Immature natural killer cell (primary cell): ENCODE measurements around the gene FGGY. TPM values are rescaled to one million over a fixed set of nuclear protein-coding genes. Genes with fewer than 3 reads are reported as not detected.

Experiments
- DNase-seq, 3 donors: peaks; one replicate each; pipeline ENCODE4 v3.0.0; 2022; ENCODE audit warnings: mixed read lengths in 1 of 3
- H3K27ac Mint-ChIP-seq, 6 donors: one replicate each; pipeline ENCODE4 v1.8.0; 2020; ENCODE audit warnings: mixed read lengths in 6 of 6, mild to moderate bottlenecking in 5 of 6, inconsistent platforms in 4 of 6, moderate library complexity in 3 of 6
- H3K27me3 Mint-ChIP-seq, 3 donors: one replicate each; pipeline ENCODE4 v1.8.0; 2020 to 2021; ENCODE audit warnings: low read depth in 3 of 3, mild to moderate bottlenecking in 3 of 3, mixed read lengths in 3 of 3, moderate library complexity in 3 of 3, inconsistent platforms in 1 of 3
- H3K36me3 Mint-ChIP-seq, 3 donors: one replicate each; pipeline ENCODE4 v1.8.0; 2020; ENCODE audit warnings: mixed read lengths in 3 of 3, inconsistent platforms in 2 of 3, mild to moderate bottlenecking in 2 of 3
- H3K4me1 Mint-ChIP-seq, 2 donors: one replicate each; pipeline ENCODE4 v1.8.0; 2020; ENCODE audit warnings: inconsistent platforms in 2 of 2, mild to moderate bottlenecking in 2 of 2, mixed read lengths in 2 of 2, moderate library complexity in 1 of 2
- H3K4me3 Mint-ChIP-seq, 5 donors: one replicate each; pipeline ENCODE4 v1.8.0; 2020; ENCODE audit warnings: mild to moderate bottlenecking in 5 of 5, mixed read lengths in 5 of 5, inconsistent platforms in 3 of 5, moderate library complexity in 3 of 5
- H3K9me3 Mint-ChIP-seq, 6 donors: one replicate each; pipeline ENCODE4 v1.8.0; 2020; ENCODE audit warnings: mild to moderate bottlenecking in 6 of 6, mixed read lengths in 6 of 6, inconsistent platforms in 4 of 6, moderate library complexity in 3 of 6
- polyA plus RNA-seq, 3 donors: library from polyadenylated mRNA; unstranded; fragments of 300-500 nt; fragmentation: Illumina TruSeq; gene quantifications; one replicate each; pipeline ENCODE4 v1.2.3, GENCODE V29; 2021

The FGGY gene
- polyA plus RNA-seq, 3 donors from 2014 or later, result 4.0 to 8.4 (median 5.1) TPM

DNA sequence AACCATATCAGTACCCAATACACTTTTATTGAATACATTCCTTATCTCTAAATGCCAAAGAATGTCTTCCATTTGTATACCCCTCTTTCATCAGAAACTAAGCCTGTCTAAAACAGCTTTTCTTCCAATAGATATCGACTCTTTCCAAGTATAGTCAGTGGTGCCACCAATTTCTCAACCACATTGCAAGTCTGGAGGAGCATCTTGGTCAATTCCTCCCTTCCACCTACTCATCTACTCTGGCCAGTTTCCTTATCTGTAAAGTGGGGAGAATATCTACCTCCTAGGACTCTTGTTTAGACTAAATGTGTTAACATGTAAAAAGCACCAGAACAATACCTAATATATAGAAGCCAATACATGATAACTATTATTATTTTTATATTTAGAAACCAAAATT is 28.5 kb upstream of the FGGY start:
- Mint-ChIP-seq H3K4me3 (no peak overlapping the region), H3K27ac (no peak overlapping the region), H3K36me3 (no peaks in the 10 kb centered on the region), H3K4me1 (peaks cover 5 to 17% of the 10 kb centered on the region in 2 donors), H3K27me3 (peaks cover 2 to 4% (median 2%) of the 10 kb centered on the region in 3 donors), H3K9me3 (no peaks in the 10 kb centered on the region)
- no peak for DNase-seq

DNA sequence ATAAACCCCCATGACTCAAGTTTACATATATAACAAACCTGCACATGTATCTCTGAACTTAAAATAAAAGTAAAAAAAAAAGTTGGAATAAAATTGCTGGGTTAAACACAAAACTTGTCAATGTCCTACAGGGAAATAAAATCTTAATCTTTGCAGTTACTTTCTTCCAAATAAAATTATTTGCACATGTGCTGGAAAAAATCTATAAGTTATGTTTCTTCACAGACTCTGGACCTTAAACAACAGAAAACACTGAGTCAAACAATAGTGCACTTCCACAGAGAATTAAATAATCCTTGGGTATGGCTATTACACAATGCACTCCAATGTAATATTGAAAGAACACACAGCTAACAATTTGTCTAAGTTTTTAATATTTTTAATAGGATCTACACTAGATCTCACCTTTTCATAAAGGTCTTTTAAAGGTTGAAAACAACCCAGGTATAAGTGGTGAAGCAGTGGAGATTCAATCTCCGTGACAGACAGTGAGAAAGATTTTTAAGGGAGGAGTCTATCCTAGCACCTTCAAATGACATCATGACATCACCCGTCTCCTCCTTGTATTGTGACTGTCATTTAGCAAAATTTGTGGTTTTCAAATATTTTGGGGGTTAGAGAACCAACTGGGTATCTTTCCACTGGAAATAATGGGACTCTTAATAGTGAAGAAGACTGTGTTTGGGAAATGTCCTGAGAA is 25.2 kb upstream of the FGGY start:
- H3K4me1 Mint-ChIP-seq, result peaks cover 5 to 17% of the 10 kb centered on the region in 2 donors
- H3K27me3 Mint-ChIP-seq, result peaks cover 2 to 12% (median 4%) of the 10 kb centered on the region in 3 donors
- DNase-seq, result no peak
- H3K36me3 Mint-ChIP-seq, result no peaks in the 10 kb centered on the region
- no peaks in the 10 kb centered on the region for H3K9me3 Mint-ChIP-seq
- no peak overlapping the region for H3K27ac Mint-ChIP-seq
- no peak overlapping the region for H3K4me3 Mint-ChIP-seq

DNA sequence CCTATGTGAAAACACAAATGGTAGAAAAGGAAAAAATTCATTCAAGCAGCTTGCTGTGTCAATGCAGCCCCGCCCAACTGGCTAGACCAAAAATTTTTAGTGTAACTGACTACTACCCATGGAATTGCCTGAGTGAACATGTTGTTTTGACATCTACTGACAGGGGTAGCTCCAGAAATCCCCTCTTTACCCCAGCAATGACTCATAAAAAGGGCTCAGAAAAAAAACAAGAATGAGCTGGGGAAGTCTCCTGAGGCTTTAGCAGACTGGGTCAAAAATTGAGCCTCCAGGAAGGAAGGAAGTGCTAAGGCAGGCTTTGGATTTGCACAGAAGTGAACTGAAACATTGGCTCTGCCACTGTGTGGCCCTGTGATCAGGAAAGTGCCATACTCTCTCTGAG is 24.4 kb upstream of the FGGY start:
- Mint-ChIP-seq H3K27ac (no peak overlapping the region), H3K4me3 (no peak overlapping the region), H3K4me1 (peaks cover 5 to 17% of the 10 kb centered on the region in 2 donors), H3K27me3 (peaks cover 2 to 14% (median 4%) of the 10 kb centered on the region in 3 donors), H3K36me3 (no peaks in the 10 kb centered on the region), H3K9me3 (no peaks in the 10 kb centered on the region)
- no peak for DNase-seq

DNA sequence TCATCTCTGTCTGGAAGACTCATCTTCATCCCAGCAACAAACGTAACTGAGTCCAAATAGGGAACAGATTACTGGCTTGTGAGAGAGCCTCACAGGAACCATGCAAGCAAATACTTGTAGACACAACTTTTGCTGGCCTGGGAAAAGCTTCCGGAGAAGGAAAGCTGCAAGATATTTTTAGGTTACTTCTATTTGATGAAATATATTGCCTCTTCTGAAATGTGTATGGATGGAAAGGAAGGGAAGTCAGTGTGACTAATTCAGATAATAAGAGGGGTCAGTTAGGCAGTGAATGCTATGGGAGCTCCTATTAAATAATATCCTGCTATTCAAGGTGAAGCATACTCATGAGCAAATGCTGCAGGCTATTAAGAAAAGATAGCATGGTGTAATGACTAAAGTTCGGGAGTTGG is 20.4 kb upstream of the FGGY start:
- DNase-seq, result no peak
- H3K27me3 Mint-ChIP-seq, result peaks cover 0 to 18% (median 8%) of the 10 kb centered on the region in 3 donors
- H3K4me3 Mint-ChIP-seq, result no peak overlapping the region
- H3K4me1 Mint-ChIP-seq, result no peaks in the 10 kb centered on the region
- no peak overlapping the region for H3K27ac Mint-ChIP-seq
- no peaks in the 10 kb centered on the region for H3K36me3 Mint-ChIP-seq
- no peaks in the 10 kb centered on the region for H3K9me3 Mint-ChIP-seq

DNA sequence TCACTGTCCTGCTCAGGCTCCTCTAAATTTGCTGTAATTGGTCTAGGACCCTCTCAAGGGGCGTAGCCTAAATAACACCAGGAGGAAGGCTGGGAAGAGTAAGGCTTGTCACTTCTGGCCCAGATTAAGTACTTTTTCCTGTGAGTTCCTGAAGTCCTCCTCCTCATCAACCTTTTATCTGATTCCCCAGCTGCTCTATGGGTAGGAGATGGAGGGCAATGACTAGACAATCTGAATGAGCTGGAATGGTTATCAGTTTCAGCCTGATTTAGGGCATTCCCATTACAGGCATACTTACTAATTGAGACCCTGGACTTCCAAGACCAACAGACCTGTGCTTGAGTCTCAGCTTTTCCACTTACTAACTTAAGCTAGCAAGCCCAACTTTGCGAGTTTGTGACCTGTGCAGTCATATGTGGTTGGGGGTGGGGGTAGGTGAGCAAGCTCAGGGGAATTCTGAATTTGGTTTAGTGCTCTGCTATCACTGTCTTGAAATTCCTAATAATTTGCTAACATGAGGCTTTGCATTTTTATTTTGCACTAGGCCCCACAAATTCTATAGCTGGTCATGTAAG is 18.0 kb upstream of the FGGY start:
- no peak overlapping the region for H3K27ac Mint-ChIP-seq
- no peaks in the 10 kb centered on the region for H3K4me1 Mint-ChIP-seq

DNA sequence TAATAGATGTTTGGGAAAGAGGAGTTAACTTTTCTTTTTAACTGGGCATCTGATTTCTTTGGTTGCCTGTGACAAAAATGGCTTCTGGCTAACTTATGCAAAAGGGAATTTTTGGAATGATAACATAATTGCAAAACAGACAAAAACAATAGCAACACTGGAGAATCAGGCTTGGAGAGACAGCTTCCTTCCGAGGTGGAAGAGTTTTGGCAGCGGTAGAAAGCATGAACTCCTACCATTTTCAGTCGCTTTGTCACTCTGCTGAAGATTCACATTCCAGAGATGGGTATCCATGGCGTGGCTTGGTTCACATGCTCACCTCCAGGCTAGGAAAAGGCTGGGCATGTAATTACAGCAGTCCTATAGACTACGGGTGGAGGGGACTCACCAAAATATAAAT is 17.2 kb upstream of the FGGY start:
- H3K27ac Mint-ChIP-seq, result no peak overlapping the region
- peaks cover 0 to 20% (median 6%) of the 10 kb centered on the region in 3 donors for H3K27me3 Mint-ChIP-seq
- no peak overlapping the region for H3K4me3 Mint-ChIP-seq
- no peaks in the 10 kb centered on the region for H3K36me3 Mint-ChIP-seq
- no peaks in the 10 kb centered on the region for H3K4me1 Mint-ChIP-seq
- H3K9me3 Mint-ChIP-seq, result peaks cover 0 to 2% (median under 1%) of the 10 kb centered on the region in 6 donors
- no peak for DNase-seq

More for the DNA sequence above, 18.0 kb upstream of the FGGY start:
- no peak for DNase-seq
- Mint-ChIP-seq H3K27me3 (peaks cover 0 to 20% (median 6%) of the 10 kb centered on the region in 3 donors), H3K4me3 (no peak overlapping the region), H3K36me3 (no peaks in the 10 kb centered on the region), H3K9me3 (peaks cover 0 to 2% (median 0%) of the 10 kb centered on the region in 6 donors)

DNA sequence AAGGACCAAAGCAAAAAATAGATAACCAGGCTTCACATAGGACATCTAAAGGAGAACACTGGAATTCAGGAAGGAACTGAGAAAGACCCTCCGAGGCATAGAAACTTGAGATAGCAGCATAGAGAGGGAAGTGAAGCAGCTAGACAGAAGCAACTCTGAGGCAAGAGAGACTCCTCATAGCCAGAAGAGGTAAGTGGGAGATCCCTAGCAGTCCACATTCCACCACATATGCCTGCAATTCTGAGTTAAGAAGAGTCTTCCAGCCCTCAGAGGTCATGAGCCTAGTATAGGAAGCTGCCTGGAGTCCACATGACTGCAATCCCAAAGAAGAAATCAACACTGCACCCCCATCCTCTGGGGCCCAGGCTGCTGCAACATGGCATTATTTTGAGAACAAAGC is 13.9 kb upstream of the FGGY start:
- peaks cover 0 to 3% (median under 1%) of the 10 kb centered on the region in 6 donors for H3K9me3 Mint-ChIP-seq
- H3K4me3 Mint-ChIP-seq, result no peak overlapping the region
- no peaks in the 10 kb centered on the region for H3K36me3 Mint-ChIP-seq
- DNase-seq, result no peak
- no peaks in the 10 kb centered on the region for H3K4me1 Mint-ChIP-seq
- no peak overlapping the region for H3K27ac Mint-ChIP-seq
- peaks cover 1 to 7% (median 6%) of the 10 kb centered on the region in 3 donors for H3K27me3 Mint-ChIP-seq

DNA sequence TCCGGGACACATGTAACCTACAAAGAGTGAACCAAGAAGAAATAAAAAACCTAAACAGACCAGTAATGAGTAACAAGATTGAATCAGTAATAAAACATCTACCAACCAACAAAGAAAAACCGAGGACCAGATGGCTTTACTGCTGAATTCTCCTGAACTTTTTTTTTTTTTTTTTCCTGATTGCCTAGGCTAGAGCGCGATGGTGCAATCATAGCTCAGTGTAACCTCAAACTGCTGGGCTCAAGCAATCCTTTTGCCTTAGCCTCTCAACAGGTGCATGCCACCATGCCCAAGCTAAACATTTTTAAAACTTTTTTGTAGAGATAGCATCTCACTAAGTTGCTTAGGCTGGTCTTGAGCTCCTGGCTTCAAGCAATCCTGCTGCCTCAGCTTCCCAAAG is 11.2 kb upstream of the FGGY start:
- peaks cover 0 to 2% (median 1%) of the 10 kb centered on the region in 3 donors for H3K27me3 Mint-ChIP-seq
- no peaks in the 10 kb centered on the region for H3K36me3 Mint-ChIP-seq
- no peak overlapping the region for H3K4me3 Mint-ChIP-seq
- peaks cover 10 to 13% of the 10 kb centered on the region in 2 donors for H3K4me1 Mint-ChIP-seq
- peaks cover 0 to 3% (median under 1%) of the 10 kb centered on the region in 6 donors for H3K9me3 Mint-ChIP-seq
- H3K27ac Mint-ChIP-seq, result no peak overlapping the region
- no peak for DNase-seq

DNA sequence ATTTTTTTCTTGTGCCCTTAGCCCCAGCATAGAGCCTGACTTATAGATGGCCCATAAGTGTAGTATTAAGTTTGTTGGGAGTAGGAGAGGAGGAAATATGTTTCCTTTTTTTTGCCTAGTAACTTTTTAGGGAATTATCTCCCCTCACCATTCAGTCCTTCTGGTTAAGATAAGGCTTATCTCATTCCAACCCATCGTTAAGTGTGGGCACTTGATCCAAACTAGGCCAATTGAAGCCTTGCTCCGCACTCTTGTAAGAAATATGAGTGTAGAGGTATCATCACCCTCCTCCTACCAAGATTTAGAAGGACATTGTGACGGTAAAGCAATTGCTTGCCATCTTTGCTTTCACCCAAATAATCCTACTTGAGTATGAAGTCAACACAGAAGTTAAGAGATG is 8.8 kb upstream of the FGGY start:
- peaks cover 0 to 1% (median 0%) of the 10 kb centered on the region in 3 donors for H3K27me3 Mint-ChIP-seq
- no peak overlapping the region for H3K27ac Mint-ChIP-seq
- no peak for DNase-seq
- no peak overlapping the region for H3K4me3 Mint-ChIP-seq
- peaks cover 33 to 36% of the 10 kb centered on the region in 2 donors for H3K4me1 Mint-ChIP-seq
- H3K9me3 Mint-ChIP-seq, result peaks cover 0 to 3% (median 0%) of the 10 kb centered on the region in 6 donors
- H3K36me3 Mint-ChIP-seq, result no peaks in the 10 kb centered on the region

DNA sequence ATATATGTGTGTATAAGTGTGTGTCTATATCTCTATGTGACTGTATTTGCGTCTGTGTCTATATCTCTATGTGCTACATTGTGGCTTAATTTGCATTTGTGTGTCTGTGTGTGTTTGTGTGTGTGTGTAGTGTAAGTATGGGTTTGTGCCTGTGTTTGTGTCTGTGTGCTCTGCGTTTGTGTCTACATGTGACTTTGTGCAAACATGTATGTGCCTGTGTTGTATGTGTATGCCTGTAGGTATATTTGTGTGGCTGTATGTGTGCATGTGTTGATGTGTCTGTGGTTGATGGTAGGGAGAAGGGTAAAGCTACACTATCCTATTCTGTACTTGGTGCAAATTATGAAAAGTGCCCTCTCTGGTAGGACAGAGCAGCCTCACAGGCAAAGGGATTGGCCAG is 7.3 kb upstream of the FGGY start:
- peaks cover 48 to 51% of the 10 kb centered on the region in 2 donors for H3K4me1 Mint-ChIP-seq
- H3K9me3 Mint-ChIP-seq, result peaks cover 0 to 2% (median 0%) of the 10 kb centered on the region in 6 donors
- peaks cover 0 to 1% (median 0%) of the 10 kb centered on the region in 3 donors for H3K27me3 Mint-ChIP-seq
- H3K27ac Mint-ChIP-seq, result peak overlapping the region in 2 of 6 donors; percentile 1 to 23
- H3K4me3 Mint-ChIP-seq, result no peak overlapping the region
- no peaks in the 10 kb centered on the region for H3K36me3 Mint-ChIP-seq
- DNase-seq, result no peak

DNA sequence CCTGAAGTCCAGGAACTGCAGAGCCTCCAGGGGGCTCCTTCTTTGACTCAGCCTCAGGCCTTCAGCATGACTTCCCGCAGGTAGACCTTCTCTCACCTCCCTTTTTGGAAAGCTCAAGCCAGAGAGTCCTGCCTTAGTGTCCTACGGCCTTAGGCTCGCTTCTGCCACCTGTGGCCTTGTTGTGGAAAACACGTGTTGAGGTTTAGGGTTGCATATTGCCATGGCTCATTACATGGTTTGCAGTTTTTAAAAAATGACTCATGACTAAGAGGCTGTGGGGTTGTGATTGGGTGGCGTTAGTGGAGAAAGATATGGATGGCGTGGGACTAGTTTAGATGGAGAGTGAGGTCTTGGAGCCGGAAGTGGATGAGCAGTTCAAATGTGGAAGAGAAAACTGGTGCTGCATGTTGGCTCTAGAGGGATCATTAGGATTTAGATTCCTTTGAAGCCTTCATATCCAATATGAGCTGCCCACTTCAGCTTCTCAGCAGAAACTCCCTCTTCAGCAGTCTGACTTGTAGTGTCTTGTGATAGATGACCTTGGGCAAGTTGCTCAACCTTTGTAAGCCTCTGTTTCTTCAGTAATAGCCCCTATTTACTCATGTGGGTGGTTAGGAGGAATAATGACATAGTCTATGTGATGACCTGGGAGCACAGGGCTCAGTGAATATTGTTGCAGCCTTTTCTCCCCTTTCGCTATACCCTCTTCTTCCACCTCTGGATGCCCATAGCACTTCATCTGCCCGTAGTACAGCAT is 6.5 kb upstream of the FGGY start:
- no peak overlapping the region for H3K4me3 Mint-ChIP-seq
- DNase-seq, result no peak

DNA sequence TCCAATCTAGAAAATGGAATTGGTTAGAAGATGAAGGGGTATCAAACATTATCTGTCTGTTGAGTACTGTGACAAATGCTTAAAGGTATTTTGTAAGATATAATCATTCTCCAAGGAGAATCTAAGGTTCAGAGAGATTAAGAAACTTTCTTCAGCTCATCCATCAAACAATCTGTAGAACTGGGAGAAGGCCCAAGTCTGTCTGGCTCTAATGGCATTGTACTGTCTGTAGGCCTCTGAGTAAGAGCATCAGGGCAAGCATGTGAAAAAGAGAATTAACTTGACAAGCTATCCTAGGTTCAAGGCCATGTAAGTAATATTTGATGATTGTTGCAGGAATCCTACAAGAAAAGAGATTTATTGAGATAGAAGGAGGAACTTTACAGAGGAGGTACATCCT is 5.3 kb upstream of the FGGY start:
- Mint-ChIP-seq H3K9me3 (no peaks in the 10 kb centered on the region), H3K4me1 (peaks cover 65 to 70% of the 10 kb centered on the region in 2 donors), H3K27ac (peak overlapping the region; percentile 83 to 96 (median 92)), H3K36me3 (no peaks in the 10 kb centered on the region), H3K27me3 (no peaks in the 10 kb centered on the region), H3K4me3 (no peak overlapping the region)
- no peak for DNase-seq

More for the DNA sequence above, 6.5 kb upstream of the FGGY start:
- Mint-ChIP-seq H3K36me3 (no peaks in the 10 kb centered on the region), H3K9me3 (no peaks in the 10 kb centered on the region), H3K27ac (peak overlapping the region in 3 of 6 donors; percentile 42 to 91 (median 80)), H3K27me3 (peaks cover 0 to under 1% (median 0%) of the 10 kb centered on the region in 3 donors), H3K4me1 (peaks cover 56 to 59% of the 10 kb centered on the region in 2 donors)

DNA sequence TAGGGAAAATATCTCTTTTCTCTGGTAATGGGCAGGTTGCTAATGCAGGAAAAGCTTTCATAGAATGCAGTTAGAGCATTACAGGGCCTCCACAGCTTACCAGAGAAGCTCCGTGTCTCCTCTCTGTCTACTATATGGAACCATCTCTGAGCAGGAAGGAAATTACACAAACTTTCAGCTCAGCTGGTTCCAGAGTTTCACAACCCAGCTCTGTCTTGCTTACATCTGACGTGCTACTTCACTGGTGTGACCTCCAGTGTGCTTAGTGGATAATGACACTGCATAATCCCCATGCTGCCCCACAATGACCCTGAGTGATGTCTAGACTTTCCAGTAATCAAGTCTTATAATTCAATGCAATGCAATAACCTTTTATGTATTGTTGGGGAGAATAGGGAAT is 4.3 kb upstream of the FGGY start:
- peaks cover 0 to 3% (median 0%) of the 10 kb centered on the region in 3 donors for H3K27me3 Mint-ChIP-seq

DNA sequence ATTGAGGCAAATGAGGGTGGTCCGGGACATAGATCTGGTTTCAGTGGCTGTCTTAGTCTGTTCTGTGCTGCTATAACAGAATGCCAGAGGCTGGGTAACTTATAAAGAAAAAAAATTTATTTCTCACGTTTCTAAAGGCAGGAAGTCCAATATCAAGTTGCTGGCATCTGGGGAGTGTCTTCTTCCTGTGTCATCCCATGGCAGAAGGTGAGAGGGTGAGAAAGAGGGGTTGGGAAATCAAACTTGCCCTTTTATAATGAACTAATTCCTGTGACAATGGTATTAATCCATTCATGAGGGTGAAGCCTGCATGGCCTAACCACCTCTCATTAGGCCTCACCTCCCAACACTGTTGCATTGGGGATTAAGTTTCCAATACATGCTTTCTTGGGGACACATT is 3.7 kb upstream of the FGGY start:
- Mint-ChIP-seq H3K27me3 (peaks cover 0 to 3% (median 0%) of the 10 kb centered on the region in 3 donors), H3K9me3 (no peaks in the 10 kb centered on the region), H3K4me3 (peak overlapping the region; percentile 49 to 73 (median 66)), H3K36me3 (no peaks in the 10 kb centered on the region), H3K4me1 (peaks cover 78 to 83% of the 10 kb centered on the region in 2 donors), H3K27ac (peak overlapping the region; percentile 83 to 96 (median 92))
- DNase-seq, result peak; percentile 28 to 51 (median 35)

More for the DNA sequence above, 4.3 kb upstream of the FGGY start:
- no peaks in the 10 kb centered on the region for H3K9me3 Mint-ChIP-seq
- peak overlapping the region; percentile 83 to 96 (median 92) for H3K27ac Mint-ChIP-seq
- peaks cover 73 to 77% of the 10 kb centered on the region in 2 donors for H3K4me1 Mint-ChIP-seq
- DNase-seq, result peak; percentile 54 to 66 (median 66)
- peak overlapping the region; percentile 49 to 73 (median 66) for H3K4me3 Mint-ChIP-seq
- H3K36me3 Mint-ChIP-seq, result no peaks in the 10 kb centered on the region
